Calu3 (cell line): ENCODE data around the gene ELN. TPM values are rescaled to one million over a fixed set of nuclear protein-coding genes. Genes with fewer than 3 reads are reported as not detected.

ENCODE experiments used
- BruUV-seq: library from RNA; stranded (reverse); fragments of 400-500 nt; replicated peaks from 2 replicates; lab custom pipeline; 2021; lab: Mats Ljungman, UMichigan
- CTCF ChIA-PET: fragments of 300-600 bp; sonication (Branson Sonifier 250); formaldehyde crosslinking; loops from one replicate; lab custom pipeline; 2022; ENCODE audit warnings: antibody characterized with exemption; lab: Charles Lee
- DNase-seq: peaks from one replicate; pipeline ENCODE4 v3.0.0; 2022
- H3K27ac Mint-ChIP-seq: one replicate; pipeline ENCODE4 v1.8.0; 2022; ENCODE audit warnings: mixed read lengths; ENCODE audit not compliant: unreplicated experiment
- H3K27me3 Mint-ChIP-seq: one replicate; pipeline ENCODE4 v1.8.0; 2022; ENCODE audit warnings: mixed read lengths; ENCODE audit not compliant: unreplicated experiment
- H3K36me3 Mint-ChIP-seq: one replicate; pipeline ENCODE4 v1.8.0; 2022; ENCODE audit warnings: mild to moderate bottlenecking, moderate library complexity, mixed read lengths; ENCODE audit not compliant: insufficient read depth, unreplicated experiment
- H3K4me1 Mint-ChIP-seq: one replicate; pipeline ENCODE4 v1.8.0; 2022; ENCODE audit warnings: mild to moderate bottlenecking, low read depth, mixed read lengths; ENCODE audit not compliant: unreplicated experiment
- H3K4me3 Mint-ChIP-seq: one replicate; pipeline ENCODE4 v1.8.0; 2022; ENCODE audit warnings: mild to moderate bottlenecking, low read depth, moderate library complexity, mixed read lengths; ENCODE audit not compliant: unreplicated experiment
- H3K9me3 Mint-ChIP-seq: one replicate; pipeline ENCODE4 v1.8.0; 2022; ENCODE audit warnings: low read depth, mixed read lengths; ENCODE audit not compliant: unreplicated experiment
- intact Hi-C: fragments of 100-400 bp; cut with micrococcal nuclease; formaldehyde crosslinking; loops from one replicate; pipeline ENCODE4 v1.10.0; 2022; ENCODE audit not compliant: unreplicated experiment
- total RNA-seq: library from RNA; stranded (reverse); gene quantifications from 2 replicates; pipeline ENCODE4 v1.2.3, GENCODE V29; 2022
- TF ChIP-seq, protein P1 (sequence below): fragments of 200-600 bp; IDR thresholded peaks from one replicate; pipeline ENCODE4 v1.8.0; 2022; ENCODE audit warnings: antibody characterized with exemption; ENCODE audit not compliant: unreplicated experiment

Gene ELN
- total RNA-seq, 1 experiment from 2014 or later = 0.42 TPM

DNA sequence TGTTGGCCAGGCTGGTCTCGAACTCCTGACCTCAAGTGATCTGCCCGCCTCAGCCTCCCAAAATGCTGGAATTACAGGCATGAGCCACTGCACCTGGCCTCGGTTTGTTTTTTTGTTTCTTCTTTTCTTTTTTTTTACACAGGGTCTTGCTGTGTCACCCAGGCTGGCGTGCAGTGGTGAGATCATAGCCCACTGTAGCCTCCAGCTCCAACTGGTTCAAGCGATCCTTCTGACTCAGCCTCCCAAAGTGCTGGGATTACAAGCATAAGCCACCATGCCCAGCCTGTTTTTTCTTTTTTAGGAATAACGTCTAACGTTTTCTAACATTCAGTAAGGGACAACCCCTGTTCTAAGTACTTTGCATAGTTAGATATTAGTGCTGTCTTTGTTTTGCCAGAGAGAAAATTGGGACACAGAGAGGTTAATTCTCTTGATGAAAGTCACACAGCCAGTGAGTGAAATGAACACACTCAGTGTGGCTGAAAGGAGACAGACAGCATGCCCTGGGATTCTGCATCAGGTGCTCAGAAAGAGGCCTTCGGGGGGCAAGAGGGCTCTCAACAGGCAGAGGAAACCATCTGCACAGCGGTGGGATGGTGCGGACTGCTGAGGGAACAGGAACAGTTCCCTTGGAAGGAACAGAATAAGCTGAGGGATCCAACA lies 59.9 kb downstream of the ELN start:
- no peaks in the 10 kb centered on the region for H3K27me3 Mint-ChIP-seq
- no peak overlapping the region for H3K4me3 Mint-ChIP-seq
- CTCF ChIA-PET = no interaction called here
- H3K27ac Mint-ChIP-seq = no peak overlapping the region
- H3K36me3 Mint-ChIP-seq = peaks cover 46% of the 10 kb centered on the region
- TF ChIP-seq, protein P1, sequence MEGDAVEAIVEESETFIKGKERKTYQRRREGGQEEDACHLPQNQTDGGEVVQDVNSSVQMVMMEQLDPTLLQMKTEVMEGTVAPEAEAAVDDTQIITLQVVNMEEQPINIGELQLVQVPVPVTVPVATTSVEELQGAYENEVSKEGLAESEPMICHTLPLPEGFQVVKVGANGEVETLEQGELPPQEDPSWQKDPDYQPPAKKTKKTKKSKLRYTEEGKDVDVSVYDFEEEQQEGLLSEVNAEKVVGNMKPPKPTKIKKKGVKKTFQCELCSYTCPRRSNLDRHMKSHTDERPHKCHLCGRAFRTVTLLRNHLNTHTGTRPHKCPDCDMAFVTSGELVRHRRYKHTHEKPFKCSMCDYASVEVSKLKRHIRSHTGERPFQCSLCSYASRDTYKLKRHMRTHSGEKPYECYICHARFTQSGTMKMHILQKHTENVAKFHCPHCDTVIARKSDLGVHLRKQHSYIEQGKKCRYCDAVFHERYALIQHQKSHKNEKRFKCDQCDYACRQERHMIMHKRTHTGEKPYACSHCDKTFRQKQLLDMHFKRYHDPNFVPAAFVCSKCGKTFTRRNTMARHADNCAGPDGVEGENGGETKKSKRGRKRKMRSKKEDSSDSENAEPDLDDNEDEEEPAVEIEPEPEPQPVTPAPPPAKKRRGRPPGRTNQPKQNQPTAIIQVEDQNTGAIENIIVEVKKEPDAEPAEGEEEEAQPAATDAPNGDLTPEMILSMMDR = no peak
- intact Hi-C loops = no loop called here
- BruUV-seq = no TSS peak
- H3K9me3 Mint-ChIP-seq = no peaks in the 10 kb centered on the region
- no peak for DNase-seq
- H3K4me1 Mint-ChIP-seq = no peaks in the 10 kb centered on the region

DNA sequence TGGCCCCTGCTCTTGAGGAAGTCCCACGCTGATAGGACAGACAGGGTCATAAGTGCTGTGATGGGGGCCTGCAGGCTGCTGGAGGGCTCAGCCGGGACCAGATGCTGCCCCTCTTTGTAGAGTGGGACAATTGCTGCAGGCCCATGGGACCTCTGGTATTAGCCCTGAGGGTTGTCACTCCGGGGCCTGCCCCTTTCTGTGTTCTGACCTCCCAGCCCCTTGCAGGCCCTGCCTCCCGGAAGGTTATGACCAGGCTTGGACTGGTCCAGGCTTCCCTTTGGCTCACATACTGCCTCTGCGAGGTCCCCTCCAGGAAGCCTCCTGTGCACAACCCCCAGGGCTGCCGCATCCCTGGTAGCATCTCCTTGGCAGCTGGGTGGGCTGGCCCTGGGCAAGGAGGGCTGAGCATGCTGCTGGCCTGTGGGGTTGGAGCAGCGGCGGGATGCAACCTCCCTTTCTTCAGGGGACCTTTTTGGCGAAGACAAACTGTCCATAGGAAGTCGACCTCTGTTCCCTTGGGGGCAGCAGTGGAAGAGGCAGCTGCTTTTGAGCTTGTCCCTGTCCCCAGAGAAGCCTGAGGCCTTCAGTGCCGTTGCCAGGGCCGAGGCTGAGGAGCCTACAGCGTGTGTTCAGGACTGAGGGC lies 64.5 kb downstream of the ELN start:
- Mint-ChIP-seq H3K9me3 (no peaks in the 10 kb centered on the region), H3K27me3 (no peaks in the 10 kb centered on the region), H3K36me3 (peaks cover 10% of the 10 kb centered on the region), H3K4me3 (no peak overlapping the region), H3K27ac (no peak overlapping the region), H3K4me1 (peaks cover 11% of the 10 kb centered on the region)
- intact Hi-C loops = no loop called here
- BruUV-seq = no TSS peak
- CTCF ChIA-PET = no interaction called here
- DNase-seq = no peak
- TF ChIP-seq, protein P1 = no peak

GRCh38 chr7:74092964-74093471 lies 65.0 kb downstream of the ELN start:
- DNase-seq = no peak
- TF ChIP-seq, protein P1 = no peak
- intact Hi-C loops = no loop called here
- BruUV-seq = no TSS peak
- Mint-ChIP-seq H3K4me1 (peaks cover 11% of the 10 kb centered on the region), H3K36me3 (peaks cover 4% of the 10 kb centered on the region), H3K27me3 (no peaks in the 10 kb centered on the region), H3K27ac (no peak overlapping the region), H3K4me3 (no peak overlapping the region), H3K9me3 (no peaks in the 10 kb centered on the region)
- CTCF ChIA-PET = interaction anchor here (0.5 to 2.0 kb wide), 2 partner anchors 9 to 32 kb away, joined by 3 to 5 read pairs; partner anchors contain the start of gene LIMK1

- TF ChIP-seq, protein P1 = no peak
- intact Hi-C loops = no loop called here
- Mint-ChIP-seq H3K27ac (peak overlapping the region; percentile 87), H3K4me3 (peak overlapping the region; percentile 65), H3K36me3 (peaks cover under 1% of the 10 kb centered on the region), H3K9me3 (no peaks in the 10 kb centered on the region), H3K4me1 (peaks cover 11% of the 10 kb centered on the region), H3K27me3 (no peaks in the 10 kb centered on the region)
- DNase-seq = no peak
- CTCF ChIA-PET = interaction anchor here (0.5 to 2.0 kb wide), 3 partner anchors 10 to 31 kb away, joined by 3 to 5 read pairs (median 3); partner anchors contain the start of gene LIMK1
- BruUV-seq = no TSS peak
These were observed 65.8 kb downstream of the ELN start for GRCh38 chr7:74093671-74094223.
